IMR-90 (cell line): ENCODE data around the gene IL34. TPM values are rescaled to one million over a fixed set of nuclear protein-coding genes. Genes with fewer than 3 reads are reported as not detected.

ENCODE experiments used
- ATAC-seq: fragments of 200-7000 bp; cut with Tn5 transposase; 2 replicates; pipeline ENCODE4 v1.9.1; 2020; ENCODE audit warnings: low read depth, mild to moderate bottlenecking, moderate library complexity
- BruUV-seq: library from RNA; stranded (reverse); fragments of 400-500 nt; replicated peaks from 2 replicates; lab custom pipeline; 2021; lab: Mats Ljungman, UMichigan
- CTCF ChIA-PET: fragments of 300-600 bp; formaldehyde crosslinking; extraction: SDS; loops from one replicate; lab custom pipeline; 2021; ENCODE audit warnings: antibody characterized with exemption; lab: Yijun Ruan, JAX
- POLR2A ChIA-PET: fragments of 300-600 bp; sonication (Branson Sonifier 250); formaldehyde crosslinking; loops from one replicate; lab custom pipeline; 2022; ENCODE audit warnings: antibody characterized with exemption; ENCODE audit not compliant: unreplicated experiment; lab: Charles Lee
- DNase-seq: peaks from one replicate; pipeline ENCODE4 v3.0.0; 2013
- H2AFZ ChIP-seq: replicated peaks from 2 replicates; pipeline ENCODE3; 2013; ENCODE audit warnings: low read length, mild to moderate bottlenecking; ENCODE audit not compliant: poor library complexity
- H2AK5ac ChIP-seq: 2 replicates; pipeline ENCODE4 v1.6.1; 2013; ENCODE audit warnings: low read depth, low read length, inconsistent platforms
- H2AK9ac ChIP-seq: replicated peaks from 2 replicates; pipeline ENCODE3; 2013; ENCODE audit warnings: mild to moderate bottlenecking, low read depth, low read length, moderate library complexity; ENCODE audit not compliant: poor library complexity
- H2BK120ac ChIP-seq: 2 replicates; pipeline ENCODE4 v1.6.1; 2013; ENCODE audit warnings: low read depth, low read length, inconsistent platforms
- H2BK15ac ChIP-seq: 3 replicates; pipeline ENCODE4 v1.6.1; 2013; ENCODE audit warnings: low read depth, low read length, inconsistent platforms
- H2BK20ac ChIP-seq: 2 replicates; pipeline ENCODE4 v1.6.1; 2013; ENCODE audit warnings: low read depth, mild to moderate bottlenecking, inconsistent platforms, low read length, moderate library complexity
- H2BK5ac ChIP-seq: 2 replicates; pipeline ENCODE4 v1.6.1; 2013; ENCODE audit warnings: mild to moderate bottlenecking, low read depth, low read length, inconsistent platforms; ENCODE audit not compliant: poor library complexity, severe bottlenecking
- H3K14ac ChIP-seq: replicated peaks from 2 replicates; pipeline ENCODE4 v1.6.1; 2013; ENCODE audit warnings: low read depth, low read length, inconsistent platforms
- H3K18ac ChIP-seq: 2 replicates; pipeline ENCODE4 v1.6.1; 2013; ENCODE audit warnings: low read depth, low read length, control low read depth
- H3K23ac ChIP-seq: 2 replicates; pipeline ENCODE4 v1.6.1; 2013; ENCODE audit warnings: low read depth, low read length, inconsistent platforms
- H3K27ac ChIP-seq: 2 replicates; pipeline ENCODE4 v1.5.1; 2013; ENCODE audit warnings: mild to moderate bottlenecking, control low read depth, low read length; ENCODE audit not compliant: insufficient read depth
- H3K27me3 ChIP-seq: 2 replicates; pipeline ENCODE4 v1.6.1; 2013; ENCODE audit warnings: low read length; ENCODE audit not compliant: control insufficient read depth, insufficient read depth
- H3K36me3 ChIP-seq: 2 replicates; pipeline ENCODE4 v1.6.1; 2013; ENCODE audit warnings: low read length, mixed read lengths; ENCODE audit not compliant: control insufficient read depth, insufficient read depth
- H3K4ac ChIP-seq: 2 replicates; pipeline ENCODE4 v1.6.1; 2013; ENCODE audit warnings: low read depth, low read length, inconsistent platforms
- H3K4me1 ChIP-seq: 2 replicates; pipeline ENCODE4 v1.6.1; 2013; ENCODE audit warnings: low read length, mixed read lengths; ENCODE audit not compliant: control insufficient read depth, insufficient read depth
- H3K4me2 ChIP-seq: 2 replicates; pipeline ENCODE4 v1.6.1; 2013; ENCODE audit warnings: low read depth, mild to moderate bottlenecking, control low read depth, low read length, moderate library complexity
- H3K4me3 ChIP-seq: 2 replicates; pipeline ENCODE4 v1.5.1; 2013; ENCODE audit warnings: low read depth, mild to moderate bottlenecking, control low read depth, low read length, moderate library complexity; ENCODE audit not compliant: insufficient read depth
- H3K56ac ChIP-seq: 2 replicates; pipeline ENCODE4 v1.6.1; 2013; ENCODE audit warnings: low read length, inconsistent platforms; ENCODE audit not compliant: insufficient read depth; ENCODE audit errors: extremely low read depth
- H3K79me1 ChIP-seq, 2 experiments: 2 replicates each; pipeline ENCODE4 v1.6.1; 2013; ENCODE audit warnings: low read length in 2 of 2, inconsistent platforms in 1 of 2, low read depth in 1 of 2
- H3K9ac ChIP-seq: 2 replicates; pipeline ENCODE4 v1.6.1; 2013; ENCODE audit warnings: low read depth, low read length, control low read depth
- H3K9me1 ChIP-seq: 2 replicates; pipeline ENCODE4 v1.6.1; 2013; ENCODE audit warnings: low read length, inconsistent platforms; ENCODE audit not compliant: insufficient read depth
- H3K9me3 ChIP-seq: 2 replicates; pipeline ENCODE4 v1.6.1; 2013; ENCODE audit warnings: low read length; ENCODE audit not compliant: control insufficient read depth, insufficient read depth
- H4K20me1 ChIP-seq: 2 replicates; pipeline ENCODE4 v1.6.1; 2013; ENCODE audit warnings: low read length, inconsistent platforms; ENCODE audit not compliant: insufficient read depth
- H4K5ac ChIP-seq: 2 replicates; pipeline ENCODE4 v1.6.1; 2013; ENCODE audit warnings: mild to moderate bottlenecking, low read depth, low read length, control low read depth
- H4K8ac ChIP-seq, 2 experiments: 2 replicates each; pipeline ENCODE4 v1.6.1; 2013; ENCODE audit warnings: low read depth in 2 of 2, low read length in 2 of 2, control low read depth in 1 of 2, inconsistent platforms in 1 of 2
- H4K91ac ChIP-seq: 2 replicates; pipeline ENCODE4 v1.6.1; 2013; ENCODE audit warnings: low read depth, low read length, inconsistent platforms; ENCODE audit not compliant: insufficient read depth
- BHLHE40 ChIP-seq: fragments of 150-350 bp; IDR thresholded peaks from 2 replicates; pipeline ENCODE4 v1.6.1; 2016; ENCODE audit warnings: mild to moderate bottlenecking, low read depth, low read length
- CEBPB ChIP-seq: IDR thresholded peaks from 2 replicates; pipeline ENCODE4 v1.6.1; 2012; ENCODE audit warnings: low read depth, low read length, improper control_type of control experiment
- CHD1 ChIP-seq: IDR thresholded peaks from 2 replicates; pipeline ENCODE4 v1.6.1; 2012; ENCODE audit warnings: low read depth, low read length, improper control_type of control experiment
- CTCF ChIP-seq: conservative IDR thresholded peaks from 2 replicates; pipeline ENCODE4 v1.5.1; 2012; ENCODE audit warnings: mild to moderate bottlenecking, low read depth, low read length, improper control_type of control experiment
- FOS ChIP-seq: fragments of 150-350 bp; IDR thresholded peaks from 2 replicates; pipeline ENCODE4 v1.6.1; 2016; ENCODE audit warnings: low read depth, low read length
- MAFK ChIP-seq: IDR thresholded peaks from 2 replicates; pipeline ENCODE4 v1.6.1; 2012; ENCODE audit warnings: low read depth, low read length, improper control_type of control experiment
- MAZ ChIP-seq: IDR thresholded peaks from 2 replicates; pipeline ENCODE4 v1.6.1; 2012; ENCODE audit warnings: low read depth, mild to moderate bottlenecking, low read length, improper control_type of control experiment, moderate library complexity, borderline replicate concordance
- MXI1 ChIP-seq: IDR thresholded peaks from 2 replicates; pipeline ENCODE4 v1.6.1; 2012; ENCODE audit warnings: low read depth, mild to moderate bottlenecking, low read length, moderate library complexity, borderline replicate concordance
- NFE2L2 ChIP-seq: fragments of 150-350 bp; IDR thresholded peaks from 2 replicates; pipeline ENCODE4 v1.6.1; 2016; ENCODE audit warnings: low read depth, mild to moderate bottlenecking, low read length
- POLR2A ChIP-seq: IDR thresholded peaks from 2 replicates; pipeline ENCODE4 v1.6.1; 2012; ENCODE audit warnings: mild to moderate bottlenecking, low read depth, low read length
- RAD21 ChIP-seq: IDR thresholded peaks from 2 replicates; pipeline ENCODE4 v1.6.1; 2012; ENCODE audit warnings: low read length, improper control_type of control experiment
- RCOR1 ChIP-seq: IDR thresholded peaks from 2 replicates; pipeline ENCODE4 v1.6.1; 2012; ENCODE audit warnings: mild to moderate bottlenecking, low read length, improper control_type of control experiment; ENCODE audit not compliant: insufficient replicate concordance
- RFX5 ChIP-seq: IDR thresholded peaks from 2 replicates; pipeline ENCODE4 v1.8.0; 2012; ENCODE audit warnings: low read depth, mild to moderate bottlenecking, low read length, moderate library complexity
- SMC3 ChIP-seq: fragments of 150-350 bp; IDR thresholded peaks from 2 replicates; pipeline ENCODE4 v1.6.1; 2016; ENCODE audit warnings: low read depth, mild to moderate bottlenecking, antibody characterized with exemption, low read length, moderate library complexity
- WGBS, 2 experiments: methylation state at CpG; one replicate each; pipeline versions ENCODE4 v1.1.5 to v1.1.7; 2013; ENCODE audit warnings: missing lambda C conversion rate in 2 of 2; ENCODE audit not compliant: insufficient read length in 1 of 2; ENCODE audit errors: extremely low coverage in 2 of 2; 5-methylcytosine and 5-hydroxymethylcytosine counted together
- dilution Hi-C: fragments of 300-500 bp; cut with HindIII; formaldehyde crosslinking; loops from one replicate; pipeline ENCODE4 v1.14.3; 2018; ENCODE audit warnings: low sequenced_read_pairs; ENCODE audit not compliant: unreplicated experiment
- in situ Hi-C: fragments of 300-500 bp; cut with MboI; formaldehyde crosslinking; loops from 3 replicates; pipeline ENCODE4 v1.14.3; 2019; ENCODE audit warnings: low sequenced_read_pairs, inconsistent platforms, mixed read lengths
- intact Hi-C: fragments of 100-400 bp; cut with micrococcal nuclease; formaldehyde crosslinking; loops from 2 replicates; pipeline ENCODE4 v1.10.0; 2022
- polyA plus RNA-seq, 3 experiments: library from polyadenylated mRNA; depleted of rRNA; stranded (reverse); fragments of >200 nt; gene quantifications; 2 replicates each; pipeline ENCODE4 v1.2.3, GENCODE V29; 2012; ENCODE audit warnings: low replicate concordance in 1 of 3
- total RNA-seq: library from RNA; depleted of rRNA; stranded (reverse); fragments of >200 nt; gene quantifications from 2 replicates; pipeline ENCODE4 v1.2.3, GENCODE V29; 2012
- TF ChIP-seq, protein P1 (sequence below): fragments of 150-350 bp; IDR thresholded peaks from 2 replicates; pipeline ENCODE4 v1.6.1; 2016; ENCODE audit warnings: low read depth, mild to moderate bottlenecking, low read length, moderate library complexity, borderline replicate concordance
- TF ChIP-seq, protein P2 (sequence below): fragments of 150-350 bp; IDR thresholded peaks from 2 replicates; pipeline ENCODE4 v1.6.1; 2017; ENCODE audit warnings: mild to moderate bottlenecking, antibody characterized with exemption, low read length, low read depth

The IL34 gene
- total and polyA plus RNA-seq, 2 of the 4 experiments (the other 2 are of a cell fraction), result 1.3 to 2.5 TPM

DNA sequence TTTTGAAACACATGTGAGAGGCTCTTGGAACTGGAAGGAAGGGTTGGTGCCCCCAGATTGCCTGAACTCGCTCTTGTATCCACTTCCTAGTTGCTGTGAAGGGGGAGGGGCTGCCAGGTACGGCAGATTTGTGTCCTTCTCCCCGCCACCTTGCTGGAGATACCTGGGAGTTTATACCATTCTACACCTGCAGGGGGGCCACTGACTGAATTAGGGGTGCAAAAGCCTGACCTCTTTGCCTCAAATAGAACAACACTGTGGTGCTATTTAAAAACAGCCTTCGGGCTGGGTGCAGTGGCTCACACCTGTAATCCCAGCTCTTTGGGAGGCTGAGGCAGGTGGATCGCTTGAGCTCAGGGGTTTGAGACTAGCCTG is 35.1 kb upstream of the IL34 start:
- in situ Hi-C loops (no loop called here), dilution Hi-C loops (no loop called here), intact Hi-C loops (no loop called here)
- no peak overlapping the region for H3K9ac ChIP-seq
- no peak overlapping the region for H3K4ac ChIP-seq
- H2AK5ac ChIP-seq, result no peak overlapping the region
- TF ChIP-seq CEBPB, result no peak
- TF ChIP-seq, protein P1, sequence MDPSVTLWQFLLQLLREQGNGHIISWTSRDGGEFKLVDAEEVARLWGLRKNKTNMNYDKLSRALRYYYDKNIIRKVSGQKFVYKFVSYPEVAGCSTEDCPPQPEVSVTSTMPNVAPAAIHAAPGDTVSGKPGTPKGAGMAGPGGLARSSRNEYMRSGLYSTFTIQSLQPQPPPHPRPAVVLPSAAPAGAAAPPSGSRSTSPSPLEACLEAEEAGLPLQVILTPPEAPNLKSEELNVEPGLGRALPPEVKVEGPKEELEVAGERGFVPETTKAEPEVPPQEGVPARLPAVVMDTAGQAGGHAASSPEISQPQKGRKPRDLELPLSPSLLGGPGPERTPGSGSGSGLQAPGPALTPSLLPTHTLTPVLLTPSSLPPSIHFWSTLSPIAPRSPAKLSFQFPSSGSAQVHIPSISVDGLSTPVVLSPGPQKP, result no peak
- no peak for TF ChIP-seq NFE2L2
- no peak for TF ChIP-seq CTCF
- no peak for TF ChIP-seq MAZ
- no peak for TF ChIP-seq RAD21
- TF ChIP-seq MAFK, result no peak
- TF ChIP-seq SMC3, result no peak
- TF ChIP-seq FOS, result no peak
- no peak for TF ChIP-seq RCOR1
- TF ChIP-seq CHD1, result no peak
- TF ChIP-seq, protein P2, sequence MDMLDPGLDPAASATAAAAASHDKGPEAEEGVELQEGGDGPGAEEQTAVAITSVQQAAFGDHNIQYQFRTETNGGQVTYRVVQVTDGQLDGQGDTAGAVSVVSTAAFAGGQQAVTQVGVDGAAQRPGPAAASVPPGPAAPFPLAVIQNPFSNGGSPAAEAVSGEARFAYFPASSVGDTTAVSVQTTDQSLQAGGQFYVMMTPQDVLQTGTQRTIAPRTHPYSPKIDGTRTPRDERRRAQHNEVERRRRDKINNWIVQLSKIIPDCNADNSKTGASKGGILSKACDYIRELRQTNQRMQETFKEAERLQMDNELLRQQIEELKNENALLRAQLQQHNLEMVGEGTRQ, result no peak
- TF ChIP-seq MXI1, result no peak
- TF ChIP-seq POLR2A, result no peak
- no peak for TF ChIP-seq RFX5
- TF ChIP-seq BHLHE40, result no peak
- DNase-seq (no peak), ATAC-seq (no peak)
- peak overlapping the region; percentile 28 for H2AK9ac ChIP-seq
- H3K14ac ChIP-seq, result no peak overlapping the region
- no peaks in the 10 kb centered on the region for H3K9me3 ChIP-seq
- H3K9me1 ChIP-seq, result no peaks in the 10 kb centered on the region
- H4K5ac ChIP-seq, result no peak overlapping the region
- BruUV-seq, result no TSS peak
- no peak overlapping the region for H3K4me3 ChIP-seq
- H3K36me3 ChIP-seq, result no peaks in the 10 kb centered on the region
- H4K91ac ChIP-seq, result no peak overlapping the region
- no peaks in the 10 kb centered on the region for H4K20me1 ChIP-seq
- POLR2A ChIA-PET, result no interaction called here
- H3K4me2 ChIP-seq, result no peak overlapping the region
- H3K56ac ChIP-seq, result no peak overlapping the region
- no peak overlapping the region for H3K18ac ChIP-seq
- H4K8ac ChIP-seq, result no peak overlapping the region
- no peak overlapping the region for H2BK15ac ChIP-seq
- no CpG with 5 or more reads among the region's 5 CpGs for WGBS, 2 experiments
- no peaks in the 10 kb centered on the region for H3K4me1 ChIP-seq
- CTCF ChIA-PET, result no interaction called here
- H2BK20ac ChIP-seq, result no peak overlapping the region
- no peaks in the 10 kb centered on the region for H3K79me1 ChIP-seq
- H2BK120ac ChIP-seq, result no peak overlapping the region
- H3K27me3 ChIP-seq, result peaks cover 8% of the 10 kb centered on the region
- no peak overlapping the region for H2AFZ ChIP-seq
- H3K23ac ChIP-seq, result no peak overlapping the region
- no peak overlapping the region for H3K27ac ChIP-seq
- H2BK5ac ChIP-seq, result no peak overlapping the region
